ENCODE results near the gene DPF3. TPM values are rescaled to one million over a fixed set of nuclear protein-coding genes. Genes with fewer than 3 reads are reported as not detected.

The DPF3 gene
- 0.62 TPM for polyA plus RNA-seq (2012; ENCODE audit: low read depth, missing spikeins)

DNA sequence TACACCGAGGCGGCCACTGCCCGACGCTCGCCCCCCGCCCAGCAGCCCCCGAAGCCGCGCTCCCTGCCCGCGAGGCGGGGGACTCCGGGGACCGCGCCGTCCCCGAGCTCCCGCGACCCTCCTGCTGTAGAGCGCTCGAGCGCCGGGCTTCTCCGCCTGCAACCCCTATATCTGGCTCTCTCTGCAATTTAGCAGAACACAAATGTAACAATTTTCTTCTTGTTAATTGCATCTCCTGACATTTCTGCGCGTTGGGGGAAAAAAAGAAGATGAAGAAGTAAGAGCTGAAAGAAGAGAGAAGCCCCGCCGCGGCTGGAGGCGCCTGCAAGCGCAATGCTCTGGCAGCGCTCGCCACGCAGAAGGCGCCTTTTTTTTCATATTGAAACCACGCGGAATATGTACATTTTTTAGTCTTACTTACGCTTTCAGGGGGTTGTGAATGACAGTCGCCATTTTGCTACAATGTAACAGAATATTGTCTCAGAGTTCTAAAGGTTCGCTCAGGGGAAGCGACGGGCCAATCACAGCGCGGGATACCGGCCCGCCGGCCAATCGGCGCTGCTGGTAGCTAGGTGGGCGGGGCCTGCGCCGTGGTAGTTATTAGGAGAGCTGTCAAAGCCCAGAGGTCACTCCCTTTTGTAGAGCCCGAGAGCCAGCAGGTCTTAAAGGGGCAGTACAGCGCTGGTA is at the start of gene DPF3:
Gene DPF3, minus strand, starts transcription at position 466 of the 687 bp plus-strand sequence. Its CDS starts 13 bp downstream, at position 453.
- TF ChIP-seq POLR2AphosphoS5 (IDR thresholded peaks at IDR 0.05; ENCODE audit: low read depth, low read length): no peak
- no peak for TF ChIP-seq SPI1 (IDR thresholded peaks at IDR 0.05; ENCODE audit: low read depth, low read length)
- TF ChIP-seq POLR2A (IDR thresholded peaks at IDR 0.05; ENCODE audit: low read depth, low read length): no peak
- no peak for TF ChIP-seq PAX5 (IDR thresholded peaks at IDR 0.05; ENCODE audit: insufficient read depth, low read length, severe bottlenecking)
- TF ChIP-seq POU2F2 (IDR thresholded peaks at IDR 0.05; ENCODE audit: low read depth, low read length): no peak
- no peak for TF ChIP-seq TAF1 (IDR thresholded peaks at IDR 0.05; ENCODE audit: low read depth, low read length)
- peak; percentile 97 for FAIRE-seq
- DNase-seq (ENCODE audit: insufficient read length, low spot score): peak; percentile 86

DNA sequence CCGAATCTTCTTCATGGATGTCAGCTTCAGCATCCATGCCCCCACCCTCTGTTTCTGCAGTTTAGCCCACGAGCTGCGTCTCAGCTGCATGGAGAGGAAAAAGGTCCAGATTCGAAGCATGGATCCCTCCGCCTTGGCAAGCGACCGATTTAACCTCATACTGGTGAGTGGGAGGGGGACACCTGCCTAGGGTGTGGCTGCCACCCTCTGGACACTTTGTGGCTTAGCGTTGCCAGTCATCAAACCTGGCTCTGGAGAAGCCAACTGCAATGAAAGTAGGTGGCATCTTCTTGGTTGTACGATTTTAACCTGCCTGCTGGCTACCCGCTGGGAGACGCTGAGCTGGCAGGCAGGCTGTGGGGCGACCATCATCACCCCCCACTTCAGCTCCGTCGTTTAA is 49.0 kb upstream of the DPF3 start:
- no peak for FAIRE-seq
- no peak for DNase-seq (ENCODE audit: insufficient read length, low spot score)
- TF ChIP-seq POLR2A (IDR thresholded peaks at IDR 0.05; ENCODE audit: low read depth, low read length) (no peak), POLR2AphosphoS5 (IDR thresholded peaks at IDR 0.05; ENCODE audit: low read depth, low read length) (no peak), PAX5 (IDR thresholded peaks at IDR 0.05; ENCODE audit: insufficient read depth, low read length, severe bottlenecking) (no peak), SPI1 (IDR thresholded peaks at IDR 0.05; ENCODE audit: low read depth, low read length) (no peak), POU2F2 (IDR thresholded peaks at IDR 0.05; ENCODE audit: low read depth, low read length) (no peak), TAF1 (IDR thresholded peaks at IDR 0.05; ENCODE audit: low read depth, low read length) (no peak)

DNA sequence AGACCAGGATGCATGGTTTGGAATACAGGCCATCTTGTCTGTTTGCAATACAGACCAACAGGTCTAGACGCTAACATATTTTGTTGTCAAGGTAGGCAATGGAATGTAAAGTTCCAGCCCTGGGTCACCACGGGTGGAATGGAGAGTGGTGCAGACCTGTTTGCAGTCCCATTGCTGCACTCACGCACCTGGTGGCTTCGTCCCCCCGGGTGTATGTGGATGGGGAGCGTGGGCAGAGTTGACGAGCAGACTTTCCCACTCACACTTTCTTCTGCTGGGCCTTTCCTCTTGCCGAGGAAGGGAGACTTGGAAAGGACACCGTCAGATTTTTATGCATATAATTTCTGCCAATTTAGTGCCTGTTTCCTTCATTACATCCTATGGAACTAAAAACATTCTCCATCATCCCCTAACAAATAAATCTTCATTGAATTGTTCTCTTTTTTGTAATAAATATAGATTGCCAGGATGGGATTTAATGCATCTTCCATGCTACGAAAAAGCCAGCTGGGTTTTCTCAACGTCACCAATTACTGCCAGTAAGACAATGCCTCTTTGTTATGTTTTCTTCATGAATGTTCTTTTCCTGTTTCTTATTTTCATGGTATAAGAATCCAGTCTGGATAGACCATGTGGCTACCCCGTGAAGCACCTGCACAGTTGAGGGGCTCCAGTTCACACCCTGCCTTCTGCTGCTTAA is 47.5 kb upstream of the DPF3 start:
- FAIRE-seq (no peak), DNase-seq (ENCODE audit: insufficient read length, low spot score) (no peak)
- TF ChIP-seq SPI1 (IDR thresholded peaks at IDR 0.05; ENCODE audit: low read depth, low read length) (no peak), POU2F2 (IDR thresholded peaks at IDR 0.05; ENCODE audit: low read depth, low read length) (no peak), PAX5 (IDR thresholded peaks at IDR 0.05; ENCODE audit: insufficient read depth, low read length, severe bottlenecking) (no peak), TAF1 (IDR thresholded peaks at IDR 0.05; ENCODE audit: low read depth, low read length) (no peak), POLR2A (IDR thresholded peaks at IDR 0.05; ENCODE audit: low read depth, low read length) (no peak), POLR2AphosphoS5 (IDR thresholded peaks at IDR 0.05; ENCODE audit: low read depth, low read length) (no peak)

DNA sequence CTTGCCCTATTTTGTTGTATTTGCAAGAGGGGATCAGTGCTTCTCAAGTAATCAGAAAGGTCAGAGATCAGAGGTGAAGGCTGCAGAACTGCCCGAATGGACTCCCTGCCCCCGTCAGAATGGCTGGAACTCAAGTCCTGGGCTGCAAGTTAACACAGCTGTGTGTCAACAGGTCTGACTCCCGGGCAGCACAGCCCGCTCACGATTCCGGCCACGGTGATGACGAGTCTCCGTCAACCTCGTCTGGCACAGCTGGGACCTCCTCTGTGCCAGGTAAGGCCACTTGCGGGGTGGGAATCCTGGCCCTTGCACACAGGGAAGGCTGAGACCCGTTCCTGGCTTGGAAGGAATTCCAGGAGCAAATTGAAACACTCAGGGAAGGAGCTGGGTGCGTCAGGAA is 45.7 kb upstream of the DPF3 start:
- TF ChIP-seq TAF1 (IDR thresholded peaks at IDR 0.05; ENCODE audit: low read depth, low read length) (no peak), POLR2A (IDR thresholded peaks at IDR 0.05; ENCODE audit: low read depth, low read length) (no peak), SPI1 (IDR thresholded peaks at IDR 0.05; ENCODE audit: low read depth, low read length) (no peak), POU2F2 (IDR thresholded peaks at IDR 0.05; ENCODE audit: low read depth, low read length) (no peak), PAX5 (IDR thresholded peaks at IDR 0.05; ENCODE audit: insufficient read depth, low read length, severe bottlenecking) (no peak), POLR2AphosphoS5 (IDR thresholded peaks at IDR 0.05; ENCODE audit: low read depth, low read length) (no peak)
- FAIRE-seq (no peak), DNase-seq (ENCODE audit: insufficient read length, low spot score) (no peak)

DNA sequence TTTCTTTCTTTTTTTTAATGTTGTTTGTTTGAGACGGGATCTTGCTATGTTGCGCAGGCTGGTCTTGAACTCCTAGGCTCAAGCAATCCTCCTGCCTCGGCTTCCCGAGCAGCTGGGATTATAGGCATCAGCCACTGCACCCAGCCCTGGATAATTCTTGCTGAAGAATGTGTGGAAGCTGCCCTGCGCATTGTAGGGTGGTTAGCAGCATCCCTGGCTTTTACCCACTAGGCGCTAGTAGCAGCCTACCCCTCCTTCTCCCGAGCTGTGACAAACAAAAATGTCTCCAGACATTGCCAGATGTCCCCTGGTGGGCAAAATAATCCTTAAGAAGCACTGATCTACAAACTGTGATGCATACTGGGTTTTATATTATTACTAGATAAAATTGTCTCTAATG is 39.0 kb upstream of the DPF3 start:
- TF ChIP-seq SPI1 (IDR thresholded peaks at IDR 0.05; ENCODE audit: low read depth, low read length): no peak
- no peak for TF ChIP-seq POU2F2 (IDR thresholded peaks at IDR 0.05; ENCODE audit: low read depth, low read length)
- peak; percentile 13 for FAIRE-seq
- DNase-seq (ENCODE audit: insufficient read length, low spot score): no peak

DNA sequence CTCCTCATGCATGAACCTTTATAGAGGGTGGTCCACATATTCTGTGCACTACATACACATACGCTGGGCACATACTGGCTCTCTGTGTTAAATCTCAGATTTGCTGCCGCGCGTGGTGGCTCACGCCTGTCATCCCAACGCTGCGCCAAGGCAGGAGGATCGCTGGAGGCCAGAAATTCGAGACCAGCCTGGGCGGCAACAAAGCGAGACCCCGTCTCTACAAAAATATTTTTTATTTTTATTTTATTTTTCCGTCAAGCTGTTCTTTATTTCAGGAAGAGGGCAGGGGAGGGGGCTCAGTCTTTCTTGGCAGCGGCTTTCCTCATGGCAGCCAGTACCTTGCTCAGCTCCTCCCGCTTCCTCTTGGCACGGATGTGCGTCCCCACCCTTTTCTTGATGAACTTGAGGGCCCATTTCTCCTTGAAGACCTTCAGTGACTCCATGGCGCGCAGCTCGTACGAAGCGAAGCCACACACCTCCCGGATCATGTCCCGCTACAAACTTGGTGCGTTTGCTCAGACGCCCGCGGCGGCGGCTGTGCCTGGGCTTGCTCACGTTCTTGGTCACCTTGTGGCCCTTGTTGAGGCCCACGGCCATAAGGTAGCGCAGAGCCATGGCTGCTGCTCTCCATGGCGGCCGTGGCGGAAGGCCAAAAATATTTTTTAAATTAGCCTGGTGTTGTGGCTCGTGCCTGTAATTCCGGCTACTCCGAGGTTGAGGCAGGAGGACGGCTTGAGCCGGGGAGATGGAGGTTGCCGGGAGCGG is 35.6 kb upstream of the DPF3 start:
- TF ChIP-seq SPI1 (IDR thresholded peaks at IDR 0.05; ENCODE audit: low read depth, low read length) (no peak), POLR2A (IDR thresholded peaks at IDR 0.05; ENCODE audit: low read depth, low read length) (no peak), POLR2AphosphoS5 (IDR thresholded peaks at IDR 0.05; ENCODE audit: low read depth, low read length) (no peak), POU2F2 (IDR thresholded peaks at IDR 0.05; ENCODE audit: low read depth, low read length) (no peak), TAF1 (IDR thresholded peaks at IDR 0.05; ENCODE audit: low read depth, low read length) (no peak), PAX5 (IDR thresholded peaks at IDR 0.05; ENCODE audit: insufficient read depth, low read length, severe bottlenecking) (no peak)
- no peak for FAIRE-seq
- no peak for DNase-seq (ENCODE audit: insufficient read length, low spot score)

DNA sequence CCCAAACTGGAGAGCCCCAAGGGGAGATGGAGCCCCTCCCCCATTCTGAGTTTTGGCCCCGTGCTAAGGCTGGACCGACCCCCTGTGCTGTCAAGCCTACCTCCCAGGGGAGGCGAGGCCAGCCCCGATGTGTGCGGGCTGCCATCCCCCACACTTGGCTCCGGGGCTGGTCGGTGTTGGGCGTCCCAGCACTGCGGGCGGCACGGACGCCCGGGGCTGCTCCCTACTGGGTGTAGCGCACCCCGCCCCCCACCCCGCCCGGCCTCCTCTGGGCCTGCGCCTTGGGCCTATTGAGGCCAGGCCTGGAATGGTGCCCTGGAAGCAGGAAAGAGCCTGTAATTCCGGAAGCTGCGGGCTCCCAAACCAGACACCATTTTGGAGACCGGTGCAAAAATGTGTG is 35.0 kb upstream of the DPF3 start:
- no peak for DNase-seq (ENCODE audit: insufficient read length, low spot score)
- FAIRE-seq: no peak
- TF ChIP-seq POLR2A (IDR thresholded peaks at IDR 0.05; ENCODE audit: low read depth, low read length) (no peak), SPI1 (IDR thresholded peaks at IDR 0.05; ENCODE audit: low read depth, low read length) (no peak), PAX5 (IDR thresholded peaks at IDR 0.05; ENCODE audit: insufficient read depth, low read length, severe bottlenecking) (no peak), TAF1 (IDR thresholded peaks at IDR 0.05; ENCODE audit: low read depth, low read length) (no peak)

DNA sequence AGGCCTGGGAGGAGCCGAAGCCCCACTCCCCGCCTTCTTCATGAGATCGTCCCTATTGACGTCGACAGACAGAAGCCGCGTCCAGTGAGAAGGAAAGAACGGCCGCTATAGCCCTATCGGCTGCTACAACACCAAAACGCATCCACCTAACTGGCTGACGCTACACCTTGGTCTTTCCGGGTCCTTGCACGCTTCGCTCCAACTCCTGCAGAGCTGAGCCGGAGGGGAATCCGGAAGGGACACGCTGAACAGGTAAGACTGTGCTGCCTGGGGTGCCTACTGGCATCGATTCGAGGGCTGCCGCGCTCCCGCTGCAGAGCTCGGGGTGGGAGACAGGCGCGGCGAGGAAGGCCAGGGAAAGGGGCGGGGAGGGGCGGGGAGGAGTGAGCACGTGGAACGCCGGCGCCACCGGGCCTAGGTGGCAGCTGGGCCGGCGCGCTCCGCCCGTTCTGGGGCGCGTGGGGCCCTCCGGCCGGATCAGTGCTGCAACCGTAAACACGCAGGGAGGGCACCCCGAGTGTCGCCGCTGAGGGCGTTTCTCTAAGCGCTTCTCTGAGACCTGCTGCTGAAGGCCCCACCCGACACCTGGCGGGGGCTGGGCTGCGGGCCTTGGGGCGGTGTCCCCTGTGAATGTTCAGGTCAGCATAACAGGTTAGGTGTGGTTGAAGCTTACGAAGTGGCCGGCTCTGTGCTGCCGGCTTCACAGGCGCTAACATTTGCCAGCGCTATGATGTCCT is 32.6 kb upstream of the DPF3 start, which contains the start of gene DCAF4:
Gene DCAF4, plus strand, starts transcription at position 173 of the 737 bp plus-strand sequence. CDS start 11,515 bp downstream, outside the sequence.
- DNase-seq (ENCODE audit: insufficient read length, low spot score) (peak; percentile 98), FAIRE-seq (peak; percentile 98)
- TF ChIP-seq POLR2AphosphoS5 (IDR thresholded peaks at IDR 0.05; ENCODE audit: low read depth, low read length) (no peak), TAF1 (IDR thresholded peaks at IDR 0.05; ENCODE audit: low read depth, low read length) (no peak), POU2F2 (IDR thresholded peaks at IDR 0.05; ENCODE audit: low read depth, low read length) (no peak; the same call in 1 of the 2 replicates), POLR2A (IDR thresholded peaks at IDR 0.05; ENCODE audit: low read depth, low read length) (no peak; the same call in none of the 2 replicates), SPI1 (IDR thresholded peaks at IDR 0.05; ENCODE audit: low read depth, low read length) (no peak), PAX5 (IDR thresholded peaks at IDR 0.05; ENCODE audit: insufficient read depth, low read length, severe bottlenecking) (no peak)
